Inferior parietal cortex (tissue), 1 donor: ENCODE data around the gene TMPRSS11B.
"Not testable (repeated sequence)": the region's sequence is repeated elsewhere in the genome, so short reads cannot be mapped to it uniquely, and the experiment has no call there.

ENCODE experiments used
- DNase-seq: peaks from one replicate; pipeline ENCODE4 v3.0.0-alpha.2; 2016; ENCODE audit errors: extremely low spot score

Gene TMPRSS11B

GRCh38 chr4:68228568-68228967 is 16.9 kb downstream of the TMPRSS11B start:
- DNase-seq, result no peak

GRCh38 chr4:68218044-68218443 is 27.4 kb downstream of the TMPRSS11B start:
- no peak for DNase-seq

- no peak for DNase-seq
Observed at GRCh38 chr4:68216501-68216900, 29.0 kb downstream of the TMPRSS11B start.

- no peak for DNase-seq
Observed at GRCh38 chr4:68209003-68209402, 36.5 kb downstream of the TMPRSS11B start.

GRCh38 chr4:68194305-68194704 is 51.2 kb downstream of the TMPRSS11B start:
- DNase-seq, result not testable (repeated sequence)

- no peak for DNase-seq
Observed at GRCh38 chr4:68193194-68193593, 52.3 kb downstream of the TMPRSS11B start.

- no peak for DNase-seq
Observed at GRCh38 chr4:68187145-68187544, 58.3 kb downstream of the TMPRSS11B start.

- no peak for DNase-seq
Observed at GRCh38 chr4:68184923-68185322, 60.6 kb downstream of the TMPRSS11B start.

- no peak for DNase-seq
Observed at GRCh38 chr4:68183417-68183816, 62.1 kb downstream of the TMPRSS11B start.

GRCh38 chr4:68182382-68182820 is 63.1 kb downstream of the TMPRSS11B start:
- DNase-seq, result no peak

- DNase-seq, result no peak
Observed at GRCh38 chr4:68180849-68181526, 64.5 kb downstream of the TMPRSS11B start.

GRCh38 chr4:68176904-68177303 is 68.6 kb downstream of the TMPRSS11B start:
- DNase-seq, result no peak
